K562 (cell line): ENCODE data around the gene AFAP1. TPM values are rescaled to one million over a fixed set of nuclear protein-coding genes. Genes with fewer than 3 reads are reported as not detected.

Experiments
- CCAR2 ChIP-seq: fragments of 200-400 bp; formaldehyde crosslinking; IDR thresholded peaks from 2 replicates; pipeline ENCODE4 v1.6.1; 2017; ENCODE audit warnings: mild to moderate bottlenecking, low read depth, low read length
- CSDE1 ChIP-seq, 2 experiments: fragments of 450-650 bp; IDR thresholded peaks; 2 replicates each; pipeline ENCODE4 v1.6.1; 2016; ENCODE audit warnings: mild to moderate bottlenecking in 1 of 2
- E2F6 ChIP-seq, 2 experiments: IDR thresholded peaks; 2 replicates each; pipeline ENCODE4 v1.6.1; 2011; ENCODE audit warnings: borderline replicate concordance in 1 of 2, control low read depth in 1 of 2, low read depth in 1 of 2, low read length in 1 of 2, mild to moderate bottlenecking in 1 of 2, mixed read lengths in 1 of 2, moderate library complexity in 1 of 2; ENCODE audit not compliant: insufficient read depth in 1 of 2, insufficient read length in 1 of 2, poor library complexity in 1 of 2, severe bottlenecking in 1 of 2; ENCODE audit errors: extremely low read depth in 1 of 2
- ELF2 ChIP-seq: fragments of 250-450 bp; sonication (Bioruptor Pico); IDR thresholded peaks from 2 replicates; pipeline ENCODE4 v1.5.0; 2021; ENCODE audit warnings: mild to moderate bottlenecking
- IRF1 ChIP-seq: sonication (generic); formaldehyde crosslinking; IDR thresholded peaks from 2 replicates; pipeline ENCODE4 v1.8.0; 2022; ENCODE audit warnings: missing genetic modification reagents, mild to moderate bottlenecking, borderline replicate concordance
- MCM3 ChIP-seq: fragments of 450-650 bp; IDR thresholded peaks from 2 replicates; pipeline ENCODE4 v1.6.1; 2016
- MEF2D ChIP-seq: conservative IDR thresholded peaks from 2 replicates; pipeline ENCODE4 v1.6.1; 2016; ENCODE audit warnings: low read depth, missing genetic modification characterization, missing compliant biosample characterization
- MYC ChIP-seq, 2 experiments: fragments of 250-450 bp in 1 of 2; sonication (Bioruptor Pico) in 1 of 2; IDR thresholded peaks; 2 replicates each; pipeline versions ENCODE4 v1.5.1 to v1.6.1; 2012 to 2021; ENCODE audit warnings: low read depth in 2 of 2, borderline replicate concordance in 1 of 2, improper control_type of control experiment in 1 of 2, low read length in 1 of 2, mild to moderate bottlenecking in 1 of 2, moderate library complexity in 1 of 2
- PHF20 ChIP-seq: fragments of 450-650 bp; IDR thresholded peaks from 2 replicates; pipeline ENCODE4 v1.6.1; 2018; ENCODE audit not compliant: partially characterized antibody
- SRSF3 ChIP-seq: fragments of 200-400 bp; formaldehyde crosslinking; IDR thresholded peaks from 2 replicates; pipeline ENCODE4 v1.6.1; 2016; ENCODE audit warnings: mild to moderate bottlenecking, low read length, moderate library complexity; ENCODE audit not compliant: insufficient read depth
- TCF3 ChIP-seq: sonication (generic); formaldehyde crosslinking; IDR thresholded peaks from 2 replicates; pipeline ENCODE4 v1.4.0; 2020; ENCODE audit warnings: mild to moderate bottlenecking, missing genetic modification reagents
- TEAD1 ChIP-seq, 2 experiments: fragments of 450-650 bp in 1 of 2; sonication (generic) in 1 of 2; formaldehyde crosslinking; IDR thresholded peaks; 2 replicates each; pipeline versions ENCODE4 v1.4.0 to v1.8.0; 2020 to 2022; ENCODE audit warnings: mild to moderate bottlenecking in 2 of 2, missing genetic modification reagents in 1 of 2
- TFE3 ChIP-seq: fragments of 450-650 bp; formaldehyde crosslinking; IDR thresholded peaks from 2 replicates; pipeline ENCODE4 v1.4.0; 2020; ENCODE audit warnings: mild to moderate bottlenecking, mixed read lengths
- USF1 ChIP-seq: sonication (generic); formaldehyde crosslinking; IDR thresholded peaks from 2 replicates; pipeline ENCODE4 v1.9.0; 2022; ENCODE audit warnings: mild to moderate bottlenecking, missing genetic modification reagents
- USF2 ChIP-seq: sonication (generic); formaldehyde crosslinking; IDR thresholded peaks from 2 replicates; pipeline ENCODE4 v1.5.0; 2020; ENCODE audit warnings: missing genetic modification reagents
- ZNF740 ChIP-seq, 3 experiments: fragments of 200-800 bp in 1 of 3; sonication (Bioruptor generic) in 1 of 3; sonication (generic) in 1 of 3; formaldehyde crosslinking in 1 of 3; IDR thresholded peaks; 2 replicates each; pipeline versions ENCODE4 v1.6.1 to v1.8.0; 2016 to 2022; ENCODE audit warnings: mild to moderate bottlenecking in 2 of 3, missing compliant biosample characterization in 2 of 3, missing genetic modification characterization in 2 of 3, missing genetic modification reagents in 1 of 3
- ZNF830 ChIP-seq: fragments of 250-450 bp; sonication (Bioruptor Pico); IDR thresholded peaks from 2 replicates; pipeline ENCODE4 v1.5.0; 2021; ENCODE audit warnings: mild to moderate bottlenecking
- polyA plus RNA-seq, 8 experiments: library from polyadenylated mRNA; depleted of rRNA in 4 of 8; stranded (reverse) in 5 of 8; unstranded in 3 of 8; fragments of >200 nt; fragmentation: Nextera tagmentation in 2 of 8; fragmentation: Illumina TruSeq in 1 of 8; extraction: Ambion mirVana in 2 of 8; extraction: Trizol in 1 of 8; gene quantifications; 2 replicates each; pipeline versions ENCODE4 v1.2.1 to v1.2.3, GENCODE V29; 2011 to 2014; ENCODE audit warnings: inconsistent platforms in 1 of 8, missing spikeins in 1 of 8
- total RNA-seq, 7 experiments: library from RNA; depleted of rRNA in 6 of 7; stranded (reverse); fragments of >200 nt in 6 of 7; fragmentation: Illumina TruSeq in 2 of 7; extraction: Trizol in 2 of 7; gene quantifications; 2 replicates each; pipeline versions ENCODE4 v1.2.1 to v1.2.3, GENCODE V29; 2011 to 2021; ENCODE audit warnings: low replicate concordance in 1 of 7

The AFAP1 gene
- total and polyA plus RNA-seq, 9 of the 15 experiments (the other 6 are each of a cell fraction or from before 2014, with no cell fraction given) = 0.07 to 0.42 (median 0.12) TPM; not detected in 1

GRCh38 chr4:7752649-7753048 lies 187.0 kb downstream of the AFAP1 start (continued):
- TF ChIP-seq TEAD1 (CRISPR knock-in tag; IDR thresholded peaks at IDR 0.05) (no peak), PHF20 (no peak), ZNF830 (no peak), E2F6 (IDR thresholded peaks at IDR 0.05; ENCODE audit: borderline replicate concordance in 1 of 2, extremely low read depth in 1 of 2, insufficient read depth in 1 of 2, insufficient read length in 1 of 2, low read depth in 1 of 2, low read length in 1 of 2, poor library complexity in 1 of 2, severe bottlenecking in 1 of 2) (peak in 1 of 2 experiments; percentile 61), SRSF3 (no peak), USF2 (CRISPR knock-in tag) (peak; percentile 92), MCM3 (no peak), MYC (IDR thresholded peaks at IDR 0.05; ENCODE audit: low read depth, low read length) (0 out of 2 replicates have a peak, but pooled peaks have one; percentile 25), MYC (CRISPR knock-in tag; IDR thresholded peaks at IDR 0.05; ENCODE audit: borderline replicate concordance, low read depth) (no peak), USF1 (CRISPR knock-in tag) (peak; percentile 96), CCAR2 (no peak), ZNF740 (CRISPR knock-in tag; IDR thresholded peaks at IDR 0.05) (peak; percentile 50; the same call in 1 of the 2 replicates), ZNF740 (tag; IDR thresholded peaks at IDR 0.05) (no peak), TCF3 (no peak), ELF2 (CRISPR knock-in tag) (no peak), IRF1 (CRISPR knock-in tag) (no peak), CSDE1 (IDR thresholded peaks at IDR 0.05) (no peak), TFE3 (CRISPR knock-in tag) (peak; percentile 57; the same call in 1 of the 2 replicates), MEF2D (tag) (no peak)
